Liver (tissue), 10 donors: ENCODE data around the gene HIGD2B. TPM values are rescaled to one million over a fixed set of nuclear protein-coding genes. Genes with fewer than 3 reads are reported as not detected.
"Not testable (repeated sequence)": the region's sequence is repeated elsewhere in the genome, so short reads cannot be mapped to it uniquely, and the experiment has no call there.

Experiments used
- DNase-seq: peaks from one replicate; pipeline ENCODE4 v3.0.0-alpha.2; 2017; ENCODE audit warnings: low spot score
- H3K27ac ChIP-seq, 2 donors: one replicate each; pipeline ENCODE4 v1.7.0; 2013; ENCODE audit warnings: inconsistent platforms in 2 of 2, low read length in 2 of 2, control low read depth in 1 of 2, low read depth in 1 of 2, mild to moderate bottlenecking in 1 of 2
- H3K27me3 ChIP-seq, 4 donors: one replicate each; pipeline versions ENCODE4 v1.6.1 to v1.7.0; 2013; ENCODE audit warnings: low read length in 3 of 4, inconsistent platforms in 1 of 4, mild to moderate bottlenecking in 1 of 4, moderate library complexity in 1 of 4; ENCODE audit not compliant: control insufficient read depth in 4 of 4, insufficient read depth in 4 of 4
- H3K36me3 ChIP-seq, 4 donors: one replicate each; pipeline versions ENCODE4 v1.6.1 to v1.7.0; 2013; ENCODE audit warnings: low read length in 3 of 4, mild to moderate bottlenecking in 3 of 4, low read depth in 1 of 4, moderate library complexity in 1 of 4; ENCODE audit not compliant: control insufficient read depth in 4 of 4, insufficient read depth in 3 of 4
- H3K4me1 ChIP-seq, 4 donors: one replicate each; pipeline versions ENCODE4 v1.6.1 to v1.7.0; 2013; ENCODE audit warnings: low read length in 3 of 4, mild to moderate bottlenecking in 3 of 4, moderate library complexity in 1 of 4; ENCODE audit not compliant: control insufficient read depth in 4 of 4, insufficient read depth in 4 of 4
- H3K4me3 ChIP-seq, 3 donors: one replicate each; pipeline versions ENCODE4 v1.6.1 to v1.7.0; 2013; ENCODE audit warnings: low read length in 3 of 3, control low read depth in 1 of 3, low read depth in 1 of 3, mild to moderate bottlenecking in 1 of 3
- H3K9ac ChIP-seq, 2 donors: one replicate each; pipeline ENCODE4 v1.7.0; 2013; ENCODE audit warnings: low read length in 2 of 2, mild to moderate bottlenecking in 2 of 2, moderate library complexity in 2 of 2, control low read depth in 1 of 2, low read depth in 1 of 2
- H3K9me3 ChIP-seq, 4 donors: one replicate each; pipeline versions ENCODE4 v1.6.1 to v1.7.0; 2013; ENCODE audit warnings: low read length in 3 of 4; ENCODE audit not compliant: control insufficient read depth in 4 of 4
- WGBS: extraction: QIAGEN DNeasy Blood & Tissue Kit; methylation state at CpG from one replicate; pipeline ENCODE4 v1.1.7; 2013; 5-methylcytosine and 5-hydroxymethylcytosine counted together
- polyA plus RNA-seq, 2 donors: library from polyadenylated mRNA; stranded (reverse) in 1 of 2; unstranded in 1 of 2; fragments of 200-250 nt in 1 of 2; fragments of >200 nt in 1 of 2; fragmentation: Nextera tagmentation in 1 of 2; extraction: Ambion mirVana in 1 of 2; gene quantifications; one replicate each; pipeline versions ENCODE4 v1.2.1 to v1.2.3, GENCODE V29; 2013 to 2015
- small RNA-seq: library from RNA; depleted of rRNA; stranded (forward); fragments of <200 nt; gene quantifications from one replicate; pipeline ENCODE3, GENCODE V24; 2014
- total RNA-seq, 2 donors: library from RNA; depleted of rRNA; stranded (reverse); fragments of >200 nt; gene quantifications; one replicate each; pipeline ENCODE4 v1.2.3, GENCODE V29; 2014
- donor health status: healthy.
- donor health status: healthy.
- donor health status: healthy.
- donor health status: healthy.
- donor health status: healthy.

HIGD2B gene
- total and polyA plus RNA-seq, 4 donors = not detected

- H3K4me3 ChIP-seq, H3K4me1 ChIP-seq, H3K9me3 ChIP-seq, H3K27me3 ChIP-seq, DNase-seq, H3K27ac ChIP-seq, H3K9ac ChIP-seq, H3K36me3 ChIP-seq: not testable (repeated sequence)
- WGBS = 92% methylated on average over 11 of the region's 11 CpGs
Observed at GRCh38 chr15:72628249-72629067, 57.5 kb downstream of the HIGD2B start.

- H3K4me3 ChIP-seq, H3K27me3 ChIP-seq, H3K9ac ChIP-seq, H3K27ac ChIP-seq, H3K4me1 ChIP-seq, H3K9me3 ChIP-seq, H3K36me3 ChIP-seq, DNase-seq: not testable (repeated sequence)
- 84% methylated on average over 3 of the region's 3 CpGs for WGBS
Observed at GRCh38 chr15:72626153-72626552, 59.8 kb downstream of the HIGD2B start.

Small RNA genes lying within 50 kb of the gene (small RNA-seq; reads per million reads assigned to genes)
- gene RN7SL853P = not detected

Other genes with a start within 250 kb of the HIGD2B start
- 10 to 100 TPM; 23.3 to 23.8 TPM for gene ARIH1, start 211.9 kb downstream of the HIGD2B start, total RNA-seq
- 10 to 100 TPM; 10.8 to 14.3 TPM for gene ARIH1, start 211.9 kb downstream of the HIGD2B start, polyA plus RNA-seq
- gene GOLGA6B, start 31.5 kb downstream of the HIGD2B start, total RNA-seq = 1 to 10 TPM in 1 of 2 donors, under 1 TPM in 1; 0.05 to 1.0 TPM
- gene GOLGA6B, start 31.5 kb downstream of the HIGD2B start, polyA plus RNA-seq = under 1 TPM in 1 of 2 donors, not detected in 1; 0.03 TPM
- 10 to 100 TPM; 10.3 to 16.0 TPM for gene BBS4, start within 50 bp of the HIGD2B start, total RNA-seq
- 1 to 10 TPM; 4.8 to 6.4 TPM for gene BBS4, start within 50 bp of the HIGD2B start, polyA plus RNA-seq
- 10 to 100 TPM; 25.8 to 35.5 TPM for gene ADPGK, start 97.6 kb upstream of the HIGD2B start, total RNA-seq
- gene ADPGK, start 97.6 kb upstream of the HIGD2B start, polyA plus RNA-seq = 10 to 100 TPM; 12.2 to 14.1 TPM